HG03097 (cell line): ENCODE results near the gene ARHGEF7.
A peak's percentile ranks its signal among the peaks of the same experiment; 100 is the strongest.

ENCODE experiments used
- ATAC-seq: cut with Tn5 transposase; IDR thresholded peaks from one replicate; pipeline ENCODE4 v1.9.1; 2021; ENCODE audit not compliant: unreplicated experiment, low FRiP score

The ARHGEF7 gene

DNA sequence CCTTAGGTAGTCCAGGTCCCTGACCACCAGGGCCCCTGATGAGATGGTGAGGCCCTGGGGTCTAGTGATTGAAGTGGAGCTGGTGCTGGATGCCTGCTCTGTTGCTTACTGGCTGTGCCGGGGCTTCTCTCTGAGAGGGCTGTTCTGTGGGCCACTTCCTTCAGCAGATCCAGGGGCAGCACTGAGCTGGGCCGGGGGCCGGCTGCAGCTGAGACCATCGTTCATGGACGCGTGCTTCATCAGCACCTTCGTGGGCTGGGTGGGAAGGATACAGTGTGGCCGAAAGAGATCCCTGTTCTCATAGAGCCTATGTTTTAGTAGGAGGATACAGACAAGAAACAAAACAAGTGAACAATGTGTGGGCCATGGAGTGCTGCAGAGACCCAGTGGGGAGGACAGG, 172.1 kb downstream of the ARHGEF7 start:
- no peak for ATAC-seq

- no peak for ATAC-seq
Measured at GRCh38 chr13:111288276-111288675, 173.2 kb downstream of the ARHGEF7 start.

DNA sequence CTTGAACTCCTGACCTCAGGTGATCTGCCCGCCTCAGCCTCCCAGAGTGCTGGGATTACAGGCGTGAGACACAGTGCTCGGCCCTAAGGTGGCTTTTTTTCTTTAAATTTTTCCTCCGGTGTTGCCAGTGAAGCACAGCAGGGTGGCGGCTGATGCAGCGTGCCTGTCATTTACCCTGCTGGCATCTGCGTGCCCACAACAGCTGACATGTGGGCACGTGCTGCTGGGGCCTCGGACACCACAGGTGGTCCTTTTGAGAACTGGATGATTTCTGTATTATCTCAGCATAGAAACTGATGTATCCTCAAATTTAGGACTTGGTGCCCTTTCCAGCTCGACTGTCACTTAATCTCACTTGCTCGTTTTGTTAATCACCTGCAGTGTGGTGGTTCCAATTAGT, 174.1 kb downstream of the ARHGEF7 start:
- no peak for ATAC-seq

DNA sequence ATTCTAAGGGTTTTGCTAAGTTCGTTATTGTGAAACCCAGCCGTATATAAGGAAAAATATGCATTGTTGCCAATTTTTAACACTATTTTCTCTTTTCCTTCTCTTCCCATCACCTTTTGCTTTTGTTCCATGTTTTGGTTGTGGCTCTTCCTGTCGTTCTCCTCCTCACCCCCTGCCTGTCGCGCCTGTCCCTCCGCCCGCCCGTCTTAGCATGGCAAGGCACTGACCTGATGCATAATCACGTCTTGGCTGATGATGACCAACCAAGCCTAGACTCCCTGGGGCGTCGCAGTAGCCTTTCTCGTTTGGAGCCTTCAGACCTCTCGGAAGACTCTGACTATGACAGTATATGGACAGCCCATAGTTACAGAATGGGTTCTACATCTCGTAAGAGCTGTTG, 176.8 kb downstream of the ARHGEF7 start:
- no peak for ATAC-seq

- no peak for ATAC-seq
Measured at GRCh38 chr13:111292710-111293485, 177.8 kb downstream of the ARHGEF7 start.

- ATAC-seq = no peak
Measured at GRCh38 chr13:111295886-111296285, 180.8 kb downstream of the ARHGEF7 start.

GRCh38 chr13:111296417-111296816, 181.3 kb downstream of the ARHGEF7 start:
- no peak for ATAC-seq

DNA sequence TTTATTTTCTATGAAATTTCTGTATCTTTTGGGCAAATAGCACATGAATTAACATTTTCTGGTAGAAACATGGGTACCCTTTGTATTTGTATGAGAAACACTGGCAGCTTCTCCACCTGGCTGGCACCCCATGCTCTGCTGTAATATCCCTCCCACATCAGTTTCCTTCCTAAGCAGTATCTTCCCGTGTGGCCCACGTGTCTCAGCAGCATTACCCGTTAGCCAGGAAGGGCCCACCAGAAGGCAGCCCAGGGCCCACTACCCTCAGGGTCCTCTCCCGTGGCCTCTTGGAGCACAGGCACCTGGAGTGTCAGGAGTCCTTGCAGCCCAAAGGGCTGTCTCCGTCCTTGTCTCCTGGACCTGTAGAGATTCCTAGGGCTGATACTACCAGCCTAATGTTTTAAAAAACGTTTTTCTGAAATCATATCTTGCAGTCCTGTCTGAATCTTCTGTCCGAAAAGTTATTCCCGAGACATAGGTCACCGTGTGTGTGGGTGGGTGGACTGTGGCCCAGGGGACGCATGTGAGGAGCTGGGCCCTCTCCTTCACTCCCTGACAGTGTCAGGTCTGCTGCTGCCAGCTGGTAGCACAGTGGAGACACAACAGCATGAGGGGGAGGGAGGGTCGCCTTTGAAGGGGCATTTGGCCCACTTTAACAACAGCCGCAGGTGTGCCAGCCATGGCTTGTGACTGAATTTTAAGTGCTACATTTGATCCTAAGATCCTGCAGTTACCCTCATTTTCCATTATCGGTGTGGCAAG, 183.3 kb downstream of the ARHGEF7 start:
- ATAC-seq = no peak

GRCh38 chr13:111302045-111302726, 187.1 kb downstream of the ARHGEF7 start:
- no peak for ATAC-seq

DNA sequence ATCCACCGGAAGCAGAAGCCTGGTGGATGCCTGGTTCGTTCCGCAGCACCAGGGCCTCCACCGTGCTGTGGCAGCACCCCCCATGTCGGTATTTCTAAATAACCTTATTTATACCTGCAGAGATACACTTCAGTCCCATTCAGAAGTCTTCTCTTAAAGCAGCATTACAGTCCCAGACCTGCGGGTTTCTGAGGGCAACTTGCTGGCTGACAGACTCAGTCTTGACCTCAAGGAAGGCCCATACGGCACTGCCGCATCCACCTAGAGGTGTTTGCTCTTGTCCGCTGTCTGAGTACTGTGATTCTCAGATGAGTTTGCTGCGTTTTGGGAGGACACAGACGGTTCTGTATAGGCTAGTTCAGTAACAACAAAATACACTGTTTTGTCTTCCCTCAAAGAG, 188.4 kb downstream of the ARHGEF7 start:
- no peak for ATAC-seq

DNA sequence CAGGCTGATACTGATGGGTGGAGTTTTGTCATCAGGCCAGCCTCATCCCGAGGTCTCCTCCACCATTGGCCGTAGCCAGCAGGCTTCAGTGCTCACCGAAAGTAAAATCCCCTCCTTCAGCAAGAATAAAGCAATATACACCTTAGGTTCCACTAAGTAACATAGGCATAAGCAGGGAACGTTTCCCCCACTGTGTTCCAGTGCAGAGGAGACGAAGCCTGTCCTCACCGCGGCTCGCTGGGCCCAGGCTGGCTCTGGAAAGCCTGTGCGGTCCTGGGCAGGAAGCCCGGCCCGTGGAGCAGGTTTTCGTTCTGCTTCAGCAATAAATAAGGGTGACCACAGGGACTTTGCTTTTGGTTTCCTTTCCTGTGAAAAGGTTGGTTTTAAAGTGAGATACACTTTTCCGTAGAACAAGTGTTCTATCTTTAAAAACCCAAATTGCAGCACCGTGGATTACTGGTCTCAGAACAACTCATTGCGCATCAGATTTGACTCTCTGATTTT, 189.0 kb downstream of the ARHGEF7 start:
- peak; percentile 94 for ATAC-seq

- ATAC-seq = peak; percentile 48
Measured at GRCh38 chr13:111304603-111305289, 189.6 kb downstream of the ARHGEF7 start.

- ATAC-seq = no peak
Measured at GRCh38 chr13:111312944-111313590, 198.0 kb downstream of the ARHGEF7 start.

DNA sequence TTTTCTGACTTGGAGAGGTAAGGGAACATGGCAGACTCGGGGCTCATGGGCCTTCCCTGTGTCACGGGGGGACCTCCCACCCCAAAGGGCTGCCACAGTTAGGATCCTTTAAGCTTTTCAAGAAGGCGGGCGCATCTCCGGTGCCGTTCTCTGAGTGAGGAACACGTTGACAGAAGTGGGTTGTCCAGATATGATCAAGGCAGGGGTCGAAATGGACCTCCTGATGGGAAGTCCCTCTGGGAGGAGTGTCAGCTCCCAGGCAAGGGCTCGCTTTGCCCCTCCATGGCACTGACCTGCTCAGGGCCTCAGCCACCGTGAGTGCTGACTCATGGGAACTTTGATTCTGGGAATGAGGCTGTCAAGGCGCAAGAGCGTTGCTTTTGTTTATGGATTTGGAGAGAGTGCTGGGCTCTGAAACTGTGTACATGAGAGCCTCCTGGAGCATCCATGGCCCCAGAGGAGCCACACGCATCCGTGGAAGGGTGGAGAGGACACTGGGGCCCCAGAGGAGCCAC, 198.9 kb downstream of the ARHGEF7 start:
- ATAC-seq = no peak

DNA sequence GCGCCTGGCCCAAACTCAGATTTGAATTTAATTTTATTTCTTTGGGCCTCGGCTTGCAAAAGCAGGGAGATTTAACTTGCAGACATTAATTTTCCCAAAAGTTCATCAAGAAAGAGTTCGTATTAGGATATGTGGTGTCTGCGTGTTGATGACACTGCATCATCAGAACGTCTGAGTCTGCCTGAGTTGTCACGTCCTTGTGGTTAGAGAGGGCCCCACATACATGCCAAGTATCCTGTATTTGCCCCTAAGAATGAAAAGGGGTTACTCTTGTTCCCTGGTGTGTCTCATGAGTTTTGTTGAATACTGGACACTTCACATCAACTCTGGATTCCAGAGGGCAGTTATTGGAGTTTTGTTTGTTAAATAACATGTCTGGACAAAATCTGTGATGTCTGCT, 199.7 kb downstream of the ARHGEF7 start:
- no peak for ATAC-seq

DNA sequence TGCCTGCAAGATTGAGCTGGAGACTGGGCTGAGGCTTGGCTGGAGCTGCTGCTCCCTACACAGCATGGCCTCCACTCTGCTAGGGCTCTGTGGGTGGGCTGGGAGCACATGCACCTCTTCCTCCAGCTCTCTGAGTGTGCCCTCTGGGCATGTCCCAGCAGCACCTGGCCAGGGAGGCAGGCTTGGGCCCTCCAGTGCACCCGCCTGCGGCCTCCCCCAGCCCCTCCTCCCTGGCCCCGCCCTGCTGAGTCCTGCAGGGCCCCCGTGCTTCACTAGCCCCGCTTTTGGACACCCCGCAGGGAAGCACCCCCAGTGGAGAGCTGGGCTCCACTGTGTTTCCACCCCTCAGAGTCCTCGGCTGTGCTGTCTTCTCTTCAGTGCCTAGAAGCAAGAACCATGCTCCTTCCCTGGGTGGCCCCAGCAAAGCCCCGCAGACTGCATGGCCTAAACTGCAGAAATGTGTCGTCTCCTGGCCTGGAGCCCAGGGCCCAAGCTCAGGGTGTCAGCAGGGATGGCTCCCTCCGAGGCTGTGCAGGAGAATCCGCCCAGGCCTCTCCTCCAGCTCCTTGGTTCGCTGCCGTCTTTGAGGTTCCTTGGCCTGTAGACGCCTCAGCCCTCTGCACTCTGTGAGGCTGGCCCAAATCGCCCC, 200.4 kb downstream of the ARHGEF7 start:
- ATAC-seq = no peak

GRCh38 chr13:111316161-111316730, 201.1 kb downstream of the ARHGEF7 start:
- ATAC-seq = no peak

DNA sequence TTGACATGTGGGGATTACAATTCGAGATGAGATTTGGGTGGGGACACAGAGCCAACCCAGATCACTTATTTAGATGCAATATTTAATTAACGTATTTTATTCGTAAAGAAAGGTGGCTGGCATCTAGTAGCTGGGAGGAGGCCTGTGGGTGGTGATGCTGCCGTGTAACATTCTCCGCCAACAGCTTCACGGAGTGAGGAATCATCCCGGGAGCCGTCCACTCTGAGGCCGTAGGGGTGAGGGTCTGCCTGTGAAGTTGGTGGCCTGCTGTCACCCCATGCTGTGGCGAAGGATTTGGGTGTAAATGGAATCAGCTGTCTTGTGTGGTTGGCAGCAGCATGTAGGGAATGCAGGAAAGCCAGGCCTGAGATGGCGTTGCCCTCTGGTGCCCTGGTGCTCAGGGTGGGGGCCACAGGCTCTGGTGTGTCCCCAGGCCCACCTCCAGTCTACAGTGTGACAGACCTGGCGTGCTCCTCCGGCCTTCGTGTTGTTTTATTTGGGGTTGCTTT, 202.0 kb downstream of the ARHGEF7 start:
- ATAC-seq = no peak
